Lower leg skin (tissue), 3 donors: Measurements from ENCODE around the gene WNT7B.

Experiments
- POLR2A ChIP-seq, 2 donors: fragments of 450-650 bp; IDR thresholded peaks; one replicate each; pipeline ENCODE4 v1.6.1; 2016 to 2017; ENCODE audit warnings: antibody characterized with exemption in 2 of 2, mild to moderate bottlenecking in 1 of 2, moderate library complexity in 1 of 2
- TF ChIP-seq, protein P1 (sequence below), 3 donors: fragments of 450-650 bp; IDR thresholded peaks; one replicate each; pipeline ENCODE4 v1.5.1; 2016; ENCODE audit warnings: antibody characterized with exemption in 3 of 3, mild to moderate bottlenecking in 3 of 3, moderate library complexity in 2 of 3

DNA sequence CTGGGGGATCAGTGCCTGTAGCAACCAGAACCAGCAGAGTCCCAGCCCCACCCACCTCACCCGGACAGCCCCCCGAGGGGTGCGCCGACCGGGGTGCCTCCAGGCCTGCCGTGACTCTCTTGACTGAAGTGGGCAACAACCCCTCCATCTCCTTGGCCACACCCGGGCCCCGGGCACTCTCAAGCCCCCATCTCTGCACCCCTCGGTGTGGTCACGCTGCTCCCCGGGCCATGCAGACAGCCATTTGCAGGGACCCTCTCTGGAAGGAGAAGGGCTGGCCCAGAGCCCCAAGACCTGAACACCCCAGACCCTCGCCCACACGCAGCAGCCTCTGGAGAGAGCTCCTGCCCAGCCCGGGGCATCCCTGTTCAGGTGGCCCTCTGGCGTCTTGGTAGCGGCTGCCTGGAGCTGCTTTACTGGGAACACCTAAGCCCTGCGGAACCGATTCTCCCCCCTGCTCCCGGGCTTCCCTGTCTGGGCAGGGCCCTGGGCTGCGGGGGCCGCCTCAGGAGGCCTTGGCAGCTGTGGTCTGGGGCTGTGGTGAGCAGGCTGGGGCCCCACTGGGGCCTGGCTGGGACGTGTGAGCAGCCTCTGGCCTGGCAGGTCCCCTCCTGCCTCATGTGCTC lies 84.9 kb downstream of the WNT7B start:
- TF ChIP-seq, protein P1, sequence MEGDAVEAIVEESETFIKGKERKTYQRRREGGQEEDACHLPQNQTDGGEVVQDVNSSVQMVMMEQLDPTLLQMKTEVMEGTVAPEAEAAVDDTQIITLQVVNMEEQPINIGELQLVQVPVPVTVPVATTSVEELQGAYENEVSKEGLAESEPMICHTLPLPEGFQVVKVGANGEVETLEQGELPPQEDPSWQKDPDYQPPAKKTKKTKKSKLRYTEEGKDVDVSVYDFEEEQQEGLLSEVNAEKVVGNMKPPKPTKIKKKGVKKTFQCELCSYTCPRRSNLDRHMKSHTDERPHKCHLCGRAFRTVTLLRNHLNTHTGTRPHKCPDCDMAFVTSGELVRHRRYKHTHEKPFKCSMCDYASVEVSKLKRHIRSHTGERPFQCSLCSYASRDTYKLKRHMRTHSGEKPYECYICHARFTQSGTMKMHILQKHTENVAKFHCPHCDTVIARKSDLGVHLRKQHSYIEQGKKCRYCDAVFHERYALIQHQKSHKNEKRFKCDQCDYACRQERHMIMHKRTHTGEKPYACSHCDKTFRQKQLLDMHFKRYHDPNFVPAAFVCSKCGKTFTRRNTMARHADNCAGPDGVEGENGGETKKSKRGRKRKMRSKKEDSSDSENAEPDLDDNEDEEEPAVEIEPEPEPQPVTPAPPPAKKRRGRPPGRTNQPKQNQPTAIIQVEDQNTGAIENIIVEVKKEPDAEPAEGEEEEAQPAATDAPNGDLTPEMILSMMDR (IDR thresholded peaks at IDR 0.05), result no peak
- TF ChIP-seq POLR2A (IDR thresholded peaks at IDR 0.05), result no peak
